Suprapubic skin (tissue), 3 donors: ENCODE data around the gene CPT1B.
"Not testable (repeated sequence)": the region's sequence is repeated elsewhere in the genome, so short reads cannot be mapped to it uniquely, and the experiment has no call there.

ENCODE experiments used
- EP300 ChIP-seq: sonication (generic); formaldehyde crosslinking; IDR thresholded peaks from one replicate; pipeline ENCODE4 v1.6.1; 2017; ENCODE audit warnings: antibody characterized with exemption
- TF ChIP-seq, protein P1 (sequence below), 2 donors: fragments of 200-600 bp in 1 of 2; fragments of 450-650 bp in 1 of 2; sonication (generic) in 1 of 2; IDR thresholded peaks; one replicate each; pipeline ENCODE4 v1.5.1; 2016 to 2019; ENCODE audit warnings: antibody characterized with exemption in 2 of 2, mild to moderate bottlenecking in 1 of 2, moderate library complexity in 1 of 2

DNA sequence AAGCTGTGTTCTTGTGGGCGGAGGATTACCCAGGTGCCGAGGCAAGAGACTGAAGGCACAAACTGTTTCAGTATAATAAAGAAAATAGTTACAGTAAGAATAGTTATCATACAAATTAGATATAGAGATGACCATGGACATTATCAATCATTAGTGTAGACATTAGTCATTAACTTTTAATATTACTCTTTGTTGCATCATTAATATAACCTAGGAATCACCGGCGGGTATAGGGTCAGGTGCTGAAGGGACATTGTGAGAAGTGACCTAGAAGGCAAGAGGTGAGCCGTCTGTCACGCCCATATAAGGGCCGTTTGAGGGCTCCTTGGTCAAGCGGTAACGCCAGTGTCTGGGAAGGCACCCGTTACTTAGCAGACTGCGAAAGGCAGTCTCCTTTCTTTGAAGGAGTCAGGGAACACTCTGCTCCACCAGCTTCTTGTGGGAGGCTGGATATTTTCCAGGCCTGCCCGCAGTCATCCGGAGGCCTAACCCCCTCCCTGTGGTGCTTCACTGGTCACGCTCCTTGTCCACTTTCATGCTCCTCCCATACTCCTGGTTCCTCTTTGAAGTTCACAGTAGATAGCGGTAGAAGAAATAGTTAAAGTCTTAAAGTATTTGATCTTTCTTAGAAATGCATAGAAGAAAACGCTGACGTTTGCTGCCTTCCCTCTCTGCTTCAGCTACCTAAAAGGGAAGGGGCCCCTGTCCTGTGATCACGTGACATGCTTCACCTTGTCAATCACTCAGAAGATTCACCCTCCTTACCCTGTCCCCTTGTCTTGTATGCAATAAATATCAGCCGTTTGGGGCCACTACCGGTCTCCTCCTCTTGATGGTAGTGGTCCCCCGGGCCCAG lies 44.1 kb downstream of the CPT1B start:
- TF ChIP-seq, protein P1, sequence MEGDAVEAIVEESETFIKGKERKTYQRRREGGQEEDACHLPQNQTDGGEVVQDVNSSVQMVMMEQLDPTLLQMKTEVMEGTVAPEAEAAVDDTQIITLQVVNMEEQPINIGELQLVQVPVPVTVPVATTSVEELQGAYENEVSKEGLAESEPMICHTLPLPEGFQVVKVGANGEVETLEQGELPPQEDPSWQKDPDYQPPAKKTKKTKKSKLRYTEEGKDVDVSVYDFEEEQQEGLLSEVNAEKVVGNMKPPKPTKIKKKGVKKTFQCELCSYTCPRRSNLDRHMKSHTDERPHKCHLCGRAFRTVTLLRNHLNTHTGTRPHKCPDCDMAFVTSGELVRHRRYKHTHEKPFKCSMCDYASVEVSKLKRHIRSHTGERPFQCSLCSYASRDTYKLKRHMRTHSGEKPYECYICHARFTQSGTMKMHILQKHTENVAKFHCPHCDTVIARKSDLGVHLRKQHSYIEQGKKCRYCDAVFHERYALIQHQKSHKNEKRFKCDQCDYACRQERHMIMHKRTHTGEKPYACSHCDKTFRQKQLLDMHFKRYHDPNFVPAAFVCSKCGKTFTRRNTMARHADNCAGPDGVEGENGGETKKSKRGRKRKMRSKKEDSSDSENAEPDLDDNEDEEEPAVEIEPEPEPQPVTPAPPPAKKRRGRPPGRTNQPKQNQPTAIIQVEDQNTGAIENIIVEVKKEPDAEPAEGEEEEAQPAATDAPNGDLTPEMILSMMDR (IDR thresholded peaks at IDR 0.05), result not testable (repeated sequence)
- not testable (repeated sequence) for TF ChIP-seq EP300
